Measurements from ENCODE around the gene NFIX. TPM values are rescaled to one million over a fixed set of nuclear protein-coding genes. Genes with fewer than 3 reads are reported as not detected.

The NFIX gene
- total RNA-seq, 1 donor: 114 TPM

- Histone ChIP-seq H4K20me1 (ENCODE audit: insufficient read depth, low read length) (no peaks in the 10 kb centered on the region), H3K27ac (ENCODE audit: low read depth, low read length) (peak overlapping the region; percentile 65), H3K4me3 (ENCODE audit: insufficient read depth, low read length) (peak overlapping the region; percentile 78), H3K36me3 (ENCODE audit: insufficient read depth, low read length) (no peaks in the 10 kb centered on the region), H2AFZ (ENCODE audit: low read length) (peak overlapping the region; percentile 100), H3K27me3 (ENCODE audit: insufficient read depth, low read length) (no peaks in the 10 kb centered on the region), H3K9me3 (ENCODE audit: low read depth, low read length) (no peaks in the 10 kb centered on the region), H3K4me2 (ENCODE audit: insufficient read depth, low read length) (peak overlapping the region; percentile 99), H3K79me2 (ENCODE audit: insufficient read depth, low read length) (no peaks in the 10 kb centered on the region), H3K4me1 (ENCODE audit: insufficient read depth, low read length) (peaks cover 15% of the 10 kb centered on the region)
- no peak for TF ChIP-seq CTCF (IDR thresholded peaks at IDR 0.05; ENCODE audit: extremely low read depth, low read depth, low read length)
- no peak for DNase-seq (ENCODE audit: insufficient read length, low spot score, missing footprints)
Measured at GRCh38 chr19:12965812-12966135, 29.5 kb upstream of the NFIX start.

- no peaks in the 10 kb centered on the region for H3K9me3 ChIP-seq (ENCODE audit: low read depth, low read length)
- H2AFZ ChIP-seq (ENCODE audit: low read length): no peak overlapping the region
- H3K4me2 ChIP-seq (ENCODE audit: insufficient read depth, low read length): no peak overlapping the region
- no peak for TF ChIP-seq CTCF (IDR thresholded peaks at IDR 0.05; ENCODE audit: extremely low read depth, low read depth, low read length)
- peak; percentile 89 for DNase-seq (ENCODE audit: insufficient read length, low spot score, missing footprints)
- H3K36me3 ChIP-seq (ENCODE audit: insufficient read depth, low read length): no peaks in the 10 kb centered on the region
- no peaks in the 10 kb centered on the region for H4K20me1 ChIP-seq (ENCODE audit: insufficient read depth, low read length)
- H3K4me1 ChIP-seq (ENCODE audit: insufficient read depth, low read length): peaks cover 15% of the 10 kb centered on the region
- H3K27me3 ChIP-seq (ENCODE audit: insufficient read depth, low read length): no peaks in the 10 kb centered on the region
- no peak overlapping the region for H3K4me3 ChIP-seq (ENCODE audit: insufficient read depth, low read length)
- no peaks in the 10 kb centered on the region for H3K79me2 ChIP-seq (ENCODE audit: insufficient read depth, low read length)
- no peak overlapping the region for H3K27ac ChIP-seq (ENCODE audit: low read depth, low read length)
Measured at GRCh38 chr19:12967907-12968306, 27.4 kb upstream of the NFIX start.

- Histone ChIP-seq H4K20me1 (ENCODE audit: insufficient read depth, low read length) (no peaks in the 10 kb centered on the region), H3K9me3 (ENCODE audit: low read depth, low read length) (no peaks in the 10 kb centered on the region), H3K4me1 (ENCODE audit: insufficient read depth, low read length) (peaks cover 15% of the 10 kb centered on the region), H3K79me2 (ENCODE audit: insufficient read depth, low read length) (no peaks in the 10 kb centered on the region), H3K27ac (ENCODE audit: low read depth, low read length) (no peak within 1 kb of the TSS), H3K36me3 (ENCODE audit: insufficient read depth, low read length) (no peaks in the 10 kb centered on the region), H2AFZ (ENCODE audit: low read length) (peak within 1 kb of the TSS; percentile 72), H3K27me3 (ENCODE audit: insufficient read depth, low read length) (no peaks in the 10 kb centered on the region), H3K4me3 (ENCODE audit: insufficient read depth, low read length) (no peak within 1 kb of the TSS), H3K4me2 (ENCODE audit: insufficient read depth, low read length) (no peak within 1 kb of the TSS)
- DNase-seq (ENCODE audit: insufficient read length, low spot score, missing footprints): peak; percentile 83
- TF ChIP-seq CTCF (IDR thresholded peaks at IDR 0.05; ENCODE audit: extremely low read depth, low read depth, low read length): no peak
Measured at GRCh38 chr19:12969292-12969988, 25.8 kb upstream of the NFIX start, which contains the start of gene DAND5. Gene DAND5 (plus strand): TSS chr19:12969576. CDS start chr19:12969661, 85 bp downstream.

- Histone ChIP-seq H3K4me3 (ENCODE audit: insufficient read depth, low read length) (no peak overlapping the region), H3K4me1 (ENCODE audit: insufficient read depth, low read length) (peaks cover 12% of the 10 kb centered on the region), H3K9me3 (ENCODE audit: low read depth, low read length) (no peaks in the 10 kb centered on the region), H3K27ac (ENCODE audit: low read depth, low read length) (no peak overlapping the region), H3K79me2 (ENCODE audit: insufficient read depth, low read length) (no peaks in the 10 kb centered on the region), H3K4me2 (ENCODE audit: insufficient read depth, low read length) (no peak overlapping the region), H3K36me3 (ENCODE audit: insufficient read depth, low read length) (no peaks in the 10 kb centered on the region), H2AFZ (ENCODE audit: low read length) (no peak overlapping the region), H4K20me1 (ENCODE audit: insufficient read depth, low read length) (no peaks in the 10 kb centered on the region), H3K27me3 (ENCODE audit: insufficient read depth, low read length) (no peaks in the 10 kb centered on the region)
- no peak for TF ChIP-seq CTCF (IDR thresholded peaks at IDR 0.05; ENCODE audit: extremely low read depth, low read depth, low read length)
- DNase-seq (ENCODE audit: insufficient read length, low spot score, missing footprints): peak; percentile 79
Measured at GRCh38 chr19:12970070-12970820, 25.0 kb upstream of the NFIX start.
